Psoas muscle (tissue), 8 donors: ENCODE results near the gene FNBP1. TPM values are rescaled to one million over a fixed set of nuclear protein-coding genes. Genes with fewer than 3 reads are reported as not detected.
"Not testable (repeated sequence)": the region's sequence is repeated elsewhere in the genome, so short reads cannot be mapped to it uniquely, and the experiment has no call there.

Experiments used
- ATAC-seq, 4 donors: fragments of 200-7000 bp; cut with Tn5 transposase; one replicate each; pipeline ENCODE4 v1.9.1; 2020; ENCODE audit warnings: moderate library complexity in 3 of 4, mild to moderate bottlenecking in 2 of 4
- DNase-seq, 2 donors: peaks; one replicate each; pipeline ENCODE4 v3.0.0-alpha.2; 2020
- H3K27ac ChIP-seq: fragments of 200-600 bp; one replicate; pipeline ENCODE4 v1.8.0; 2022
- H3K27me3 ChIP-seq, 3 donors: fragments of 200-600 bp in 1 of 3; one replicate each; pipeline versions ENCODE4 v1.6.1 to v1.8.0; 2013 to 2022; ENCODE audit warnings: low read length in 2 of 3, mild to moderate bottlenecking in 2 of 3, moderate library complexity in 1 of 3; ENCODE audit not compliant: insufficient read depth in 3 of 3
- H3K36me3 ChIP-seq, 2 donors: fragments of 200-600 bp in 1 of 2; one replicate each; pipeline versions ENCODE4 v1.6.1 to v1.8.0; 2013 to 2022; ENCODE audit warnings: low read depth in 1 of 2, mild to moderate bottlenecking in 1 of 2, moderate library complexity in 1 of 2; ENCODE audit not compliant: insufficient read depth in 1 of 2
- H3K4me1 ChIP-seq: fragments of 200-600 bp; one replicate; pipeline ENCODE4 v1.8.0; 2022
- H3K4me3 ChIP-seq: fragments of 200-600 bp; one replicate; pipeline ENCODE4 v1.8.0; 2022; ENCODE audit warnings: mild to moderate bottlenecking
- H3K9me3 ChIP-seq: fragments of 200-600 bp; one replicate; pipeline ENCODE4 v1.8.0; 2022
- CTCF ChIP-seq: fragments of 200-600 bp; IDR thresholded peaks from one replicate; pipeline ENCODE4 v1.8.0; 2022; ENCODE audit warnings: antibody characterized with exemption
- WGBS, 3 donors: extraction: QIAGEN DNeasy Blood & Tissue Kit; methylation state at CpG; one replicate each; pipeline versions ENCODE4 v1.1.6 to v1.1.7; 2013; 5-methylcytosine and 5-hydroxymethylcytosine counted together
- intact Hi-C, 2 donors: fragments of 100-400 bp; cut with DNase I; formaldehyde crosslinking; loops; one replicate each; pipeline versions ENCODE4 v1.11.0 to v1.14.2; 2022
- polyA plus RNA-seq, 3 donors: library from polyadenylated mRNA; stranded (reverse); fragments of 200-250 nt; gene quantifications; one replicate each; pipeline ENCODE4 v1.2.3, GENCODE V29; 2013
- total RNA-seq, 4 donors: library from RNA; stranded (reverse); fragmentation: NEBNext Ultra II Directional in 2 of 4; extraction: Animal tissue kit (Norgen Biotek cat#: 25700) in 2 of 4; gene quantifications; one replicate each; pipeline versions ENCODE4 v1.2.1 to v1.2.4, GENCODE V29; 2021 to 2023
- donor health status: healthy with polysubstance abuse.
- donor health status: DM: no; HTN: no; CAD: no; lungs with moderate emphysema.
- donor health status: Bipolar disorder and iron deficiency.
- donor health status: healthy.
- donor health status: DM: yes; HTN: yes; CAD: no.
- donor health status: DM: no; HTN: no; CAD: no.
- donor health status: DM: no; HTN: no; CAD: no.
- donor health status: DM: yes; HTN: yes; CAD: no.

FNBP1 gene
- total and polyA plus RNA-seq, 7 donors: 4.6 to 30.5 (median 27.2) TPM

- 86 to 91% (median 90%) methylated on average over 1 of the region's 1 CpG for WGBS, 3 donors
- Histone ChIP-seq H3K27me3 (no peaks in the 10 kb centered on the region), H3K9me3 (no peaks in the 10 kb centered on the region), H3K4me1 (peaks cover 8% of the 10 kb centered on the region), H3K4me3 (no peak overlapping the region), H3K36me3 (no peaks in the 10 kb centered on the region), H3K27ac (peak overlapping the region; percentile 89)
- no peak for DNase-seq
- no peak for TF ChIP-seq CTCF
- no peak for ATAC-seq
- intact Hi-C loops: loop anchor here in 1 of 2 donors (5.0 kb wide), 1 partner anchor 34 kb away; no protein-coding TSS in a partner anchor
Observed at GRCh38 chr9:129987941-129988340, 55.0 kb downstream of the FNBP1 start.

GRCh38 chr9:129987047-129987446, 55.9 kb downstream of the FNBP1 start:
- Histone ChIP-seq H3K27me3 (no peaks in the 10 kb centered on the region), H3K4me3 (peak overlapping the region; percentile 37), H3K9me3 (no peaks in the 10 kb centered on the region), H3K36me3 (no peaks in the 10 kb centered on the region), H3K4me1 (peaks cover 8% of the 10 kb centered on the region), H3K27ac (peak overlapping the region; percentile 89)
- peak; percentile 91 to 98 (median 96) for ATAC-seq
- DNase-seq: no peak
- intact Hi-C loops: loop anchor here in 1 of 2 donors (5.0 kb wide), 1 partner anchor 35 kb away; no protein-coding TSS in a partner anchor
- no peak for TF ChIP-seq CTCF
- WGBS, 3 donors: 29 to 45% (median 31%) methylated on average over 8 of the region's 8 CpGs

GRCh38 chr9:129984589-129984988, 58.4 kb downstream of the FNBP1 start:
- H3K4me1 ChIP-seq, ATAC-seq, intact Hi-C loops, DNase-seq, H3K27me3 ChIP-seq, H3K4me3 ChIP-seq, H3K36me3 ChIP-seq, H3K9me3 ChIP-seq, H3K27ac ChIP-seq: not testable (repeated sequence)
- 82 to 90% (median 85%) methylated on average over 9 of the region's 9 CpGs for WGBS, 3 donors

- Histone ChIP-seq H3K4me1 (peaks cover 8% of the 10 kb centered on the region), H3K27ac (no peak overlapping the region), H3K4me3 (no peak overlapping the region), H3K36me3 (peaks cover 0 to 6% of the 10 kb centered on the region in 2 donors), H3K27me3 (no peaks in the 10 kb centered on the region), H3K9me3 (no peaks in the 10 kb centered on the region)
- ATAC-seq (no peak), DNase-seq (no peak)
- WGBS, 3 donors: 71 to 77% (median 76%) methylated on average over 2 of the region's 2 CpGs
- intact Hi-C loops: no loop called here
- TF ChIP-seq CTCF: no peak
Observed at GRCh38 chr9:129983891-129984290, 59.1 kb downstream of the FNBP1 start.

GRCh38 chr9:129981180-129981907, 61.6 kb downstream of the FNBP1 start:
- Histone ChIP-seq H3K36me3 (peaks cover 0 to 30% of the 10 kb centered on the region in 2 donors), H3K4me3 (no peak overlapping the region), H3K27me3 (no peaks in the 10 kb centered on the region), H3K27ac (no peak overlapping the region), H3K4me1 (peaks cover 1% of the 10 kb centered on the region), H3K9me3 (no peaks in the 10 kb centered on the region)
- intact Hi-C loops: no loop called here
- no peak for DNase-seq
- WGBS, 3 donors: 88 to 91% (median 90%) methylated on average over 15 of the region's 15 CpGs
- TF ChIP-seq CTCF: no peak
- ATAC-seq: peak in 1 of 4 donors; percentile 53

- intact Hi-C loops, H3K4me3 ChIP-seq, H3K27ac ChIP-seq, DNase-seq, H3K9me3 ChIP-seq, ATAC-seq, H3K4me1 ChIP-seq, H3K27me3 ChIP-seq: not testable (repeated sequence)
- H3K36me3 ChIP-seq: peaks cover 0 to 42% of the 10 kb centered on the region in 2 donors
- WGBS, 3 donors: 91 to 98% (median 96%) methylated on average over 9 of the region's 9 CpGs
Observed at GRCh38 chr9:129980224-129980623, 62.8 kb downstream of the FNBP1 start.
